ENCODE results near the gene AVPR2.

DNA sequence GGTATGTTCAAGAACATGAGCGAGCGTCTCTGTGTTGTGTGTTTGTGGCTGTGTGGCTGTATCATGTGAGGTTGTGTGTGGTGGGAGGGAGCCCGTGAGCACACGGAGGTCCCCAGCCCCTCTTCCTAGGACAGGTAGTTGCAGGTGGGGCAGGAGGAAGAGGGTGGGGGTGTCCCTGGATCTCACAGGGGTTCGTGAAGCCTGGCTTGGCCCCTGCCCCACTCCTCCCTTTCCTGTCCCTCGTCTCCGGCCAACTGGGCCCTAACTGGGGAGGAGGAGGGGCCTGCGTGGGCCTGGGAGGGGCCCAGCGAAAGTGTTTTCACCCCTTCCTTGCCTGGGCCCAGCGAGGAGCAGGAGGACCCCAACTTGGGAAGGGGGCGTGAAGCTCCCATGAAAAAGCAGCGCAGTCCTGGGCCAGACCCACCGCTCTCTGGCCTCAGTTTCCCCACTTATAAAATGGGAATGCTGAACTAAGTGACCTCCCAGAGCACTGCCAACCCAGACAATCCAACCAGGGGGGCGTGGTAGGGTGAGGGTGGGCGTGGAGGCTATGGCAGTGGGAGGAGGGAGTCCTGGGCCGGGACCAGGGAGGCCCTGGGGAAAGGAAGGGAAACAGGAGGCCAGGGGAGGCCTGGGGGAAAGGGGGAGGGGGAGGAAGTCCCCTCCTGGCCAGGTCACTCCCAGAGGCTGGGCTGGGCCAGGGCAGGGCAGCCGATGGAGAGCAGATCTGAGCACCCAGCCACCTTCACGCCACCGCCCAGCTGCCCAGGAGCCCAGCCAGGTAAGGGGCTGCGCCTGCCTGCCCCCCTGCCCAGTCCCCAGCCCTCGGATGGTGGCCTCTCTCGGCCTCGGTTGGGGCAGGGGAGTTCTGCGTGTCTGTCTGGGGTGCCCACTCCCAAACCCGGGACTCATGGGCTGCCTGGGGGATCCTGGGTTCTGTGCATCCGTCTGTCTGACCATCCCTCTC is at the start of gene AVPR2:
- TF ChIP-seq CTCF (IDR thresholded peaks at IDR 0.05) (no peak), POLR2A (IDR thresholded peaks at IDR 0.05) (no peak)

All from Peyer's patch (tissue), 4 donors.